ENCODE results near the gene PLD6.
"Not testable (repeated sequence)": the region's sequence is repeated elsewhere in the genome, so short reads cannot be mapped to it uniquely, and the experiment has no call there.

Gene PLD6

GRCh38 chr17:17200831-17201230 lies 5.3 kb downstream of the PLD6 start:
- DNase-seq (ENCODE audit: low spot score): no peak

GRCh38 chr17:17200311-17200710 lies 5.8 kb downstream of the PLD6 start:
- DNase-seq (ENCODE audit: low spot score): no peak

- no peak for DNase-seq (ENCODE audit: low spot score)
These were observed 7.9 kb downstream of the PLD6 start for GRCh38 chr17:17198281-17198680.

- DNase-seq (ENCODE audit: low spot score): no peak
These were observed 9.4 kb downstream of the PLD6 start for GRCh38 chr17:17196776-17197175.

GRCh38 chr17:17195466-17195865 lies 10.7 kb downstream of the PLD6 start:
- not testable (repeated sequence) for DNase-seq (ENCODE audit: low spot score)

GRCh38 chr17:17191961-17192381 lies 14.2 kb downstream of the PLD6 start:
- no peak for DNase-seq (ENCODE audit: low spot score)

GRCh38 chr17:17191346-17191792 lies 14.8 kb downstream of the PLD6 start:
- no peak for DNase-seq (ENCODE audit: low spot score)

GRCh38 chr17:17190188-17190587 lies 15.9 kb downstream of the PLD6 start:
- no peak for DNase-seq (ENCODE audit: low spot score)

- DNase-seq (ENCODE audit: low spot score): no peak
These were observed 16.6 kb downstream of the PLD6 start for GRCh38 chr17:17189559-17189958.

GRCh38 chr17:17188586-17188985 lies 17.5 kb downstream of the PLD6 start:
- DNase-seq (ENCODE audit: low spot score): no peak

GRCh38 chr17:17186551-17187505 lies 19.3 kb downstream of the PLD6 start:
- no peak for DNase-seq (ENCODE audit: low spot score)

GRCh38 chr17:17186051-17186450 lies 20.1 kb downstream of the PLD6 start:
- no peak for DNase-seq (ENCODE audit: low spot score)

GRCh38 chr17:17184985-17185757 lies 21.0 kb downstream of the PLD6 start:
- not testable (repeated sequence) for DNase-seq (ENCODE audit: low spot score)

GRCh38 chr17:17183744-17184143 lies 22.4 kb downstream of the PLD6 start:
- no peak for DNase-seq (ENCODE audit: low spot score)

- no peak for DNase-seq (ENCODE audit: low spot score)
These were observed 23.5 kb downstream of the PLD6 start for GRCh38 chr17:17182598-17183136.

- DNase-seq (ENCODE audit: low spot score): no peak
These were observed 24.2 kb downstream of the PLD6 start for GRCh38 chr17:17181666-17182597.

GRCh38 chr17:17180741-17181525 lies 25.2 kb downstream of the PLD6 start:
- DNase-seq (ENCODE audit: low spot score): no peak

GRCh38 chr17:17180141-17180603 lies 26.0 kb downstream of the PLD6 start:
- DNase-seq (ENCODE audit: low spot score): no peak

GRCh38 chr17:17179371-17179827 lies 26.7 kb downstream of the PLD6 start:
- no peak for DNase-seq (ENCODE audit: low spot score)

GRCh38 chr17:17177176-17177575 lies 29.0 kb downstream of the PLD6 start:
- DNase-seq (ENCODE audit: low spot score): no peak

Data from globus pallidus (tissue), 1 donor.